Islet of Langerhans (tissue), 1 donor: ENCODE measurements around the gene CAMK2A.

Experiments used
- FAIRE-seq: peaks from one replicate; lab custom pipeline; 2011; peaks lifted over from hg19 to GRCh38; lab: Jason Lieb, UNC

The CAMK2A gene

DNA sequence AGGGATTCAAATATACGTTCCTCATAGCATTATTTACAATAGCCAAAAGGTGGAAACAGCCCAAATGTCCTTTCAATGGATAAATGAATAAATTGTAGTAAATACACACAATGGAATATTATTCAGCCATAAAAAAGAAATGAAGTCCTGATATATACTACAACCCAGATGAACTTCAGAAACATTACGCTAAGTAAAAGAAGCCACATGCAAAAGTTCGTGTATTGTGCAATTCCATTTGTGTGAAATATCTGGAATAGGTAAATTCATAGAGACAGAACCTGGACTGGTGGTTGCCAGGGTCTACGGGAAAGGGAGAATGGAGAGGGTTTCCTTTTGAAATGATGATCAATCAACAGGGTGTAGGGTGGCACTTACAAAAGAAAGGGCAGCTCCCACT, 25.7 kb upstream of the CAMK2A start:
- FAIRE-seq: no peak

DNA sequence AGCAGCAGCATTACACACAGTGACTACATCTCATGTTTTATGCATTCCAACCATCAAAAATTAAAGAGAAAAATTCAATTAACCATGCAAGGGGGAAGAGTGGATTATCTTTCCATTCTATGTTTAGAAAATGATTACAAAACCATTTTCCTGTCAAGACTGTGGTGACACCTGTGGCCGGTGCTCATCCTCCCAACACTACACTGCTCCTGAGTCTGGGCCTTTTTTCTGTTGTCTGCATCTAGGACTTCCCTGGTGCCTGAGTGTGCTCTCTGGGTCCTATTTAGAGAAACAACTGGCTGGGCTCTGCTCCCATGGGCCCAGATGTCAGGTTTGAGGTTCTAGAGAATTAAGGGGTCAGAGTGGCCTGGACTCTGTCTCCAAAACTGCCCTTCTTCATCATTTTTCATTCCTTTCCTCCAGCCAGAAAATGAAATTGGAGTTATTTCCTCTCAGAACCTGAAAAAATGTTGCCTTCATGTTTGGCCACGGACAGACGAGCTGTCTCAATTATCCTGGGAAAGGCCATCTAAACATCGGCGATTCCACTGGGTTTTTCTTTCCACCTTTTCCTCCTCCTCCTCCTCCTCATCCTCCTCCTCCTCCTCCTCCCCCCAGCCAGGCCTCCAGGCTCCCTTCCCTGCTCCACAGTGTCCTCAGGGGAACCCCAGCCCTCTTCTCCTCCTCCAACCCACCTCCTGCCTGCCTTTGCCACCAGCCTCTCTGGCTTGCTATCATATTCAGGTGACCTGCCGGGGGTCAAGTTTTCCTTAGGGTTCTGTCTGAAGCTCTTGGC, 24.5 kb upstream of the CAMK2A start:
- FAIRE-seq: no peak

DNA sequence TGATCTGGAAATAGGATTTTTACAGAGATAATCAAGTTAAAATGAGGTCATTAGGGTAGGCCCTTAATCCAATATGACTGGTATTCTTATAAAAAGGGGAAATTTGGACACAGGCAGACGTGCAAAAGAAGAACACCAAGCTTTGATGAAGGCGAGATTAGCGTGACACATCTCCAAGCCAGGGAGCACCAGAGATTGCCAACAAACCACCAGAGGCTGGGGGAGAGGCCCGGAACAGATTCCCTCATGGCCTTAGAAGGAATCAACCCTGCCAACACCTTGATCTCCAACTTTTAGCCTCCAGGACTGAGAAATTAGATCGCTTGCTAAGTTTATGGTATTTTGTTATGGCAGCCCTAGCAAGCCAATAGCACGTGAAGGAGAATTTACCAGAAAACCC, 23.9 kb upstream of the CAMK2A start:
- FAIRE-seq: no peak

DNA sequence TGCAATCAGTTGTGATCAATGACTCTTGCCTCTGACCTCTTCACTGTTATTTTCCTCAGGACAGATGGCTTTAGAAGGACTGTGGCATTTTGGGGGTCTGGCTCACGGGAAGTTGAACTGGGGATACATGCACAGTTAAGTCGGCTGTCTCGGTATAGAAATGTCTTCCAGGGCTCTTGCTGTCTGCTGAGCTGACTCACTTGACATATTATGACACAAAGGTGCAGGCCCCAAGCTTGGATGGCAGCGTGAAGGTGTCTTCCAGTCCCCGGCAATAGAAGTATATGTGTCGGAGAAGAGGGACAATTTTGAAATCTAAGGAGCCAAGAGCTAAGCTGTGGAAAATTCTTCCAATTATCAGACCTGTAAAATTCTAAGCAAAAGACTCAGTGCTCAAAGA, 22.9 kb upstream of the CAMK2A start:
- FAIRE-seq: no peak

DNA sequence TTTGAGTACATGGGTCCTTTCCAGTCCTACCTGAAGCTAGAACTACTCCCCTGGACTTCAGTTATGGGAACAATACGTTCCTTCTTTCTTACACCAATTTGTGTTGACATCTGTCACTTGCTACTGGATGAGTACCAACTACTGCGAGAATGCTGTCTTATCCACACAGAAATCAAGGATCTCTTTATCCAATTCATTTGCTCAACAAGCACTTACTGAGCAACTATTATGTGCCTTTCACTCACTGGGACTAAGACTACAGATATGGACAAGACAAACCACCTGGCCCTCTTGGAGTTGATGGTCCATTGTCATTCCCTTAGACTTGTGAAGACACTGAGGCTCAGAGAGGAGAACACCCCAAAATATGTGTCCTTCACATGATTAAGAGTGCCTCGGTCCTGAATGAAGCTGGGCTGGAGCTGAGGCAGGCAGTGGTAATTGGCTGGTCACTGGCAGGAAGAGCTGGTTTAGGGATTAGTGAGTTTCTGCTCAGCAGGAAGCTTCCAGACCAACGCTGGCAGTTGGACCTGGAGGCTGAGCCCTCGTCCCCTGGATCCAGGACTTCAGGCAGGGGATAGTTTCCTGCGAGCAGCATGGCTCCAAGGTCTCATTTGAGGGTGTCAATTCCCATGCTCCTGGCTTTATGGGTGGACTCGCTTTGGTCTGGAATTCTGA, 21.6 kb upstream of the CAMK2A start:
- no peak for FAIRE-seq

DNA sequence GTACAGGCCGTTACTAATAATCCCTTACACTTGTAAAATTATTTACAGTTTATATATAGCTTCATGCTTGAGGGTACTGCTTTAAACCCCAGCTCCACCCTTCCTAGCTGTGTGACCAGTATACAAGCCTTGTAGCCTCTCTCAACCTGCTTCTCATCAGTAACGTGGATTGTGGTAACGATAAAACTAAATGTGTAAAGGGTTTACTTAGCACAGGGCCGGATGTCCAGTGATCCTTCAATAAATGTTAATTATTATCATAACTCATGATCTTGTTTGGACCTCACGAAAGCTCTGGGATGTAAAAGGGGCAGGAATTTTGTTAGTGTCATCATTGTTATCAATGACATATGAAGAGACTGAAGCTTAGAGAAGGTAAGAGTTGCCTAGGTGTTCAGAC, 20.7 kb upstream of the CAMK2A start:
- FAIRE-seq: no peak

DNA sequence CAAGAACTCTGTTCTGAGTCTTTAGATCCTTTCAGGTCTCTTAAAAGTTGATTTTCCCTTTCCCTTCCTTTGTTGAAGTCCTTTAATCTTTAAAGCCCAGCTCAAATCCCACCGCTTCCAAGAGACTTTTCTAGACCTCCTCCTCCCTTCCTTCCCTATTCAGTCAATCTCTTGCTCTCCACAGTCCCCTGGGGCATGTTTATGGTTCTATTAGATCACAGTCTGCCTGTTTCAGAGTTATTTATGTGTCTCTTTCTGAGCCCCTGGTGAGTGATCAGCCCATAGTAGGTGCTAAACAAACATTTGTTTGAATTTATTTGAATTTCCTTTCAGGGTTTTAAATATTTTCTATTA, 20.3 kb upstream of the CAMK2A start:
- no peak for FAIRE-seq

DNA sequence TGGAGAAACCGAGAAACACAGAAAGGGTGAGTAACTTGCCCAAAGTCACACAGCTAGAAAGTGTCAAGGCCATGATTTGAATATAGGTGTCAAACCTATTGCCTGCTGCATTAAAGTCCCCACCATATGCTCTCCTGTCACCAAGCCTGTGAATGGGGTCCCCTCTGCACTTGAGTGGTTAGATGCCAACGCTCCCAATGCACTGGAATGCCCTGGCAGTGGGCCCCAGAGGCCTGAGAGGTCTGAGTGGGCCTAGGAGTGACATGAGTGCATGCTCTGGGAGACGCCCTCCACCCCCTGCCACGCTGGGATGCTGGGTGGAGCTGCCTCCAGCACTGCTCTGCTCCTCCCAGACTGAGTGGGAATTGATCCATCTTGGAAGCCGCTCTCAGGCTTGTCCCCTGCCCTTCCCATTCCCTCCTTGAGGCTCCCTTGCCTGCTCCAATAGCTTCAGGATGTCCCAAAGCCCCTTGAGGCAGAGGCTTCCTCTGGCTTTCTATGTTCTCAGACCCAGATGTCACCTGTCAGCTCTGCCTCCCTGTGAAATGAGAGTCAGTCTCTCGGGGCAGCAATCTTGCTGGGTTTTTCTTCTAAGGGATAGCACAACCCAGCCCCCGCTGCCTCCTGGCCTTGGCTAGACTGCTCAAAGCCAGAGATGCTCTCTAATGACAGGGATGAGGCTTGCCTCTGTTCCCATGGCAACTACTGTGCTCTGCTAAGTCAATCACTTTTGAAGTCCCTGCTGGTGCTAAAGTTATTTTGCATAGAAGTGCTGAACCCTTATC, 19.7 kb upstream of the CAMK2A start:
- no peak for FAIRE-seq

DNA sequence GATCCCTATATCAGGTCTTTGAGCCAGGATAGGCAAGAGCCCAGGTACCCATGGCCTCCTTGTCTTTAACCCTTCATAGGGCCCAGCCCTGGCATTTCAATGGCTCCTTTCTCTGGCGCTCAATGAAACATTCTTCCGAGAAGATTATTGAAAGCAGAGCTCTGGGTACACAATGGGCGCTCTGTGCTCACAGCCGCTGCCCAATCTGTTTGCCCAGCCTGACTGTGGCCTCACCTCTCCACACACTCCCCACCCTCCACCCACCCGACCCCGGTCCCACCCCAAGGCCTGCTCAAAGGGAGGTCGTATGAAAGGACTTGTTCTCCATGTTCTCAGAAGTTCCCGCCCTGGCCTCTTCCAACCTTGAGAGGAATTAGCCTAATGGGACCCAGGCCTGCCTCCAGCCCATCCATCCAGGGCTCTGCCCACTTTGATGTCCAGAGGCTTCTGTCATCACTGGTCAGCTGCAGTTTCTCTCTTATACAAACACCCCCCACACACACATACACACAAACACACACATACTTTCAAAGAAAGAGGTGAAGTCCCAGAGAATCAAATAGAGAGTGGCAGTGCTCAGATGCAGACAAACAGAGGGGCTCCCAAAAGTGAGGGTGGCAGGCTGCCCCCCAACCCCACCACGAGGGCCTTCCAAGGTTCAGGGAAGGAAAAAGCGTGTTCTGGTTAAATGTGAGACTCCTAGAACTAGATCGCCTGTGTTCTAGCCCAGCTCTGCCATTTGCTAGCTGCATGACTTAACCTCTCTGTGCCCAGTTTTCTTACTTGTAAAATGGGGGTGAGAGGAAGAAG, 18.2 kb upstream of the CAMK2A start:
- FAIRE-seq: no peak

DNA sequence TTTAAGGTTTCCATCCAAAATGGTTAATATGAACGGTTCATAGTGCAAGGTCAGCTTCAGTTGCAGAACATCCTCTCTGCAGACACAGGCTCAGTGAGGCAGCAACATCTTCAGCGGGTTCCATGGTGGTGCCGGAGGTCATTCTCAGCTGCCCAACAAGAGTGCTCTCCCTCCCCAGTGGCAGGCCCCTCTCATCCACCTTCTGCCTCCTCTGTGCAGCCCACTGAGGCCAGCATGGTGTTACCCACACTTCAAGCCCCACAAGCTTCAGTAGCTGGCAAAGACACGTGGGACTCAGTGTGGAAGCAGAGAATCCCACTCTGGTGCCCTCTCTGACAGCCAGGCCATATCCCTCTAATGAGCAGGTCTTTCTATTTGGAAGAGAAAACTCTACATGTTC, 17.2 kb upstream of the CAMK2A start:
- FAIRE-seq: no peak

DNA sequence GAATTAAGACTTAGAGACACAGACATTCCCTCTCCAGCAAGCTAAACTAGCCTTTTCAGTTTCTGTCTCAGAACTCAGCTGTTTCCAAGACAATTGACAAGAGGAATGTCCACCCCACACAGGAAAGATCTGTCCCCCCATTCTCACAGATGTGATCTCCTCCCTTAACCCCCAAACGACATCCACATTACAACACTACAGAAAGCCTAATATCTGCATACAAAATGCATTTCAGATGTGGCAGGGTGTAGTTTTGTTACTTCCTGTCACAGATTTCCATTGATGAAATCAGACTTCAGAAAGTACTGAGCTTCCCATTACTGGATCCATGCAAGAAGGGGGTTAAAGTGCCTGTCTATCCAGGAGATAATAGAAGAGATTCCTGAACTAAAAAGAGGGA, 16.0 kb upstream of the CAMK2A start:
- no peak for FAIRE-seq

DNA sequence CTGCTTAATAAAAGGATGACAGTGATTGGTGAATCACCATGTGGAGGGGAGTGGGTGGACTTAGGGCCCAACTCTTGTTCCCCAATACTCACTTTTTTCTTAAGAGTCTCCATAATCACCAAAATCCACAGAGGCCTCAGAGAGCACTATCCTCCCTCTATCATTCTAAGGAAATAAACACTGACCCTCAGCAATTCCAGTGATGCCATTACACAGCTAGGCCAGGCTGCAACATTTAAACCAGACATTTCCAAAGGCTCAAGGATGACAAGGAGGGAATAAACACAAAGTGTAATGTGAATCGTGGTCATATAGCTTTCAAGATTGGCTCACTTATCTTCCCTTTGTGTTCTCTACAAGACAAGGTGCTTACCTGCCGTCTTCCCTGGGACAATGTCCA, 15.5 kb upstream of the CAMK2A start:
- no peak for FAIRE-seq

DNA sequence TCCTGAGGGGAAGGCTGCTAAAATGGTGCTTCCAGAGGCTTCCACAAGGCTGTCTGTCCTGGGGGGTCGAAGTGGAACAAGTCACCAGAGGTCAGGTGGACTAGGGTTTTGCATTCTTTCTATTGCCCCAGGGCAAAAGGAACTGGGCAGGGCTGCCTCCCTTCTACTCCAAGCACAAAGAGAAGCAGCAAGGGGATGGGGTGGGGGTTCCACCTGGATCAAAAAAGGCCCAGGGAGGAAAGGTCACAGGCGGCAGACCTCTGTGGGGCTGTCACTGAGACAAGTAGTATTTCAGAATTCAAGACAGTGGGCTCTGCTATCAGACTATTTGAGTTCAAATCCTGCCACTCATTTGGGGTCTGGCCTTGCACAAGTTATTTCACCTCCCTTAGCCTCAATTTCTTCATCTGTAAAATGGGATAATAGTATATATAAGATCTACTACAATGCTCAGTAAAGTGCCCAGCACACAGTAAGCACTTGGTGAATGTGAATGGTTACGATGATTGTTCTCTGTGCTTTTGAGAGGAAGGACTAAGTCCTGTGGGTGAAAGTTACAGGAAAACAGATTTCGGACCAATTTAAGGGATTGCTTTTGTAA, 15.0 kb upstream of the CAMK2A start:
- FAIRE-seq: no peak

DNA sequence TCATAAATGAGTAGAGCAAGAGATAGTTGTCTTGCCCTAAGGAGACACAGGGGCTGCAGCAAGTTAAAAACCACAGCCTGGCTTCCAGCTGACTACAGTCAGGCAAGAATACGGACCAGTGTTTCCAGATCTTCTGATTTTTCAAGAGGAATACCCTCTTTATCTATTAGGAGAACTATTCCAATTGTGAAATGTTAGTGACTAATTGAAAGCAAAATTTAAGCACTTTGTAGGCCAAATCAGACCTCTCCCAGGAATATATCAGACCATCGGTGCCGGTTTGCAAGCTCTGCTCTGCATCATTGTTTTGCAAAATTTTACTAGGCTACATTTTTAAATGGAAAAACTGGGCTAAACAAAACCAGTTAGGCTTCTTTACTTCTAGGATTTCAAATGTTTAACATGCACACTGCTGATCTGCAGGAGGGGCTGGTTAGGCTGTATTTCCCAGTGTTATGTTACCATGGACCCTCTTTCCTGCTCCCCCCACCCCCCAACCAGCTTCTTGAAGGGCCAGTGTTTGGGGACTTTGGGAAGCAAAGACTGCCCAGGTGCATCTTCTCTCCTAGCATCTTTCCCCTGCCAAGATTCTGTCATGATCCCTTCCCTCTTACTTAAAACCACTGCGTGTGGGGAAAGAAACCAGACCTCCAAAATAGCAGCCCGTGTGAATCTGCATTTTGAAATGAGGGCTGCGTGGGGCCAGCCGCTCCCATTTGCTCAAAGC, 14.2 kb upstream of the CAMK2A start:
- no peak for FAIRE-seq

DNA sequence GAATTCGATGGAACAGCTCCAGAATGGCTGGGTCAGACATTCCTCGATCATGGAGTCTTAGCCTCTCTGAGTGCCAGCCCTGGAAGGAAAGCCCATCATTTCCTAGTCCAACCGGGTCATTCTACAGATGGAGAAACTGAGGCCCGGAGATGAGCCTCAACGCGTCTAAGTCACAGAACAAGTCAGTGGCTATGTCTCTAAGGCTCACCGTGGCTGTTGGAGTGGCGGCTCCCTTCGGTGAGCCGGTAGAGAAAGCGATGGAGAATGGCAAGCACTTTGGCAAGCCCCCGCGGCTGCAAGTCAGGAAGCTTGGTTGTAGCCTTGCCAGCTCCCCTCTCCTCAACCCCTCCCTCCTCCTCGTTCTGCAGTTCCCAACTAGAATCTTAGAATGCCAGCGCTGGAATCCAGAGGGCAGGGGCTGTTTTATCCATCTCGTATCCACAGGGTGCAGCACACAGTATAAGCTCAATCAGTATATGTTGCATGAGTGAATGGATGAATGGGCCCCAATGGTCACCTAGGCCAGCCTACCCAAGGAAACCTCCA, 13.6 kb upstream of the CAMK2A start:
- FAIRE-seq: no peak

DNA sequence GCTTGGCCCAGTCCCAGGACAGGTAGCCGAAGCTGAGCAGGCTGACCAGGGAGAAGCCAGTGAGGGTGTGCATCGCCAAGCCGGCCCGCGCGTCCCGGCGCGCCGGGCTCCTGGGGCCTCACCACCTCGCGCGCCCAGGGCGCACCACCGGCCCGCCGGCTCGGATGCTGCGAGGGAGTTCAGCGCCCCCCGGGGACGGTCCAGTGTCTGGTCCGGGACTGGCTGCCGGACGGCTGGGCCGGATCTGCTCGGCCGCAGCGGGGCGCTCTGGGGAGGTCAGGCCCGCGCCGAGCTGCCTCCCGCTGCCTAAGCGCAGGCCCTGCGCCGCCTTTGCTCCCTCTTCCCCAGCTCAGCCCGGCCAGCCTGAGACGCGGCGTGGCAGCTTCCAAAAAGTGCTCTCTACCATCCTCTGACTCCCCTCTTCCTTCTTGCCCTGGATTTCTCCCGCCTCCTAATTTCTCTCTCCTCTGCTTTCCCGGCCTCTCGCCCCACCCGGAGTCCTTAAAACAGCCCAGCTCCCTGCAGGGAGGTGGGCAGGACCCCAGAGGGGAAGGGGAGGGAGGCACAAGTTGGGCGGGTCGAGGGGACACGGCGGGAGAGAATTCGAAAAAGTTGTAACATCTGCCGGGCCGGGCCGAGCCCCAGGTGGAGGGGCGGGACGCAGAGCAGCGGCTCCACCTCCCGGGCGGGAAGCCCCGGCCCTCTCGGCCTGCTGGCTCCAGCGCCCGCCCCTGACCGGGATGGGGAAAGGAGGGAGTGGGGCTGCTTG, 12.9 kb upstream of the CAMK2A start, which contains the start of gene ARSI:
TSS of gene ARSI (minus strand) at position 605 of the 769 bp plus-strand sequence. CDS start at position 73, 532 bp downstream.
- FAIRE-seq: no peak

DNA sequence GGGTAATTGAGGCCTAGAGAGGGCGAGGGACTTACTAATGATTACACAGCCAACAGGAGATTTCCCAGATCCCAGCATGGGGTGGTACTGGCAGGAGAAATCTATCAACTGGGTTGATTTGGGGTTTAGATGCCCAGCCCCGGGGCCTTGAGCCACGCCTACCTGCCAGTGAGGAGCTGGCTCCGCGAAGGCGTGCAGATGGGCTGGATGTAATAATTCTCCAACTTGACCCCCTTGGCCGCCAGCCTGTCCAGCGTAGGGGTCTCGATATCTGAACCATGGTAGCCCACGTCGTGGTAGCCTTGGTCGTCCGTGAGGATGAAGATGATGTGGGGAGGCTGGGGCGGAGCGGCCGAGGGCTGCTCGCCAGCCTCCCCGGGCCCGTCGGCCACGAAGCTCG, 12.3 kb upstream of the CAMK2A start:
- FAIRE-seq: no peak

DNA sequence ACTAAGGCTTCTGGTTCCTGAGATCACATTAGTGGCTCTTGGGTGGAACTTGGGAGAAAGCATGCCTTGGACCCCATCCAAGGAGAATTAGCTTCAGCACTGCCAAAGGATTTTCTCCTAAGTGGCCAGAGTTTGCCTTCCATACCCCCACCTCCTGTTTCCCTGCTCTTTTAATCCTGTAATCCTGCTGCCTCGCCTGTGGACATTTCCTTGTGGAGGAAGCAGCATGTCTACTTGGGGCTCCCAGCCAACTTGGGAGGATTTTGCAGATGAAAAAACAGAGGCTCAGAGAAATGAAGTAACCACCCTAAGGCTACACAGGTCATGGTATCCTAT, 11.6 kb upstream of the CAMK2A start:
- no peak for FAIRE-seq

DNA sequence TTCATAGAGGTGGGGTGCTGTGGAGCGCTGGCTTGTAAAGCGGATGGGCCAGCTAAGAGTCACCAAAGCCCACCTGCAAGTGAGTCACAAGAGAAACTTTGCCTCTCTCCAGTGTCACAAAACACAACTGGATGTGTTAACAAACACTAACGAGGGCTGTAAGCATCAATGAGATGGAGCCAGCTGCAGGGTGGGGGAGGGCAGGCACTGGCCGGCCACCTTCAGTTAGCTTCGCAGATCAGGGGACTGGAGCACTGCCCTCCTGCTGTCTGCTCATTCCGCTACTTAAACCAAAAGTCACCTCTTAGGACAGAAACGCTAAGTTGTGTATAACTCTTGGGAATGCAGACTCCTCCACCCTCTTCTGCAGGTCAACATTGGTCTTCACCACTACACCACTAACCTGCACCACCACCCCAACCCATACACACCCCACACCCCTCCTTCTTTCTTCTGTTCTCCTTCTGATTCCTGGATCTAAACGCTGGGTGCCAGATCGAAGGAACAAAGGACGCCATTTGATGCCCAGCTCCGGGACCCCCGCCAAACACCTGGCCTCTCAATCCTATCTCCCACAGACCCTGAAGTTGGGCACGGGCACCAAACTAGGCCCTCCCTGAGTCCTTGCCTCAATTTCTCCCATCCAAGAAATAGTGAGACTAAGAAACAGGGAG, 11.1 kb upstream of the CAMK2A start:
- no peak for FAIRE-seq
